HG02981 (cell line): ENCODE measurements around the gene SIGLEC6.

Experiments
- ATAC-seq: cut with Tn5 transposase; IDR thresholded peaks from one replicate; pipeline ENCODE4 v1.9.1; 2021; ENCODE audit warnings: mild to moderate bottlenecking, moderate library complexity; ENCODE audit not compliant: unreplicated experiment

The SIGLEC6 gene

DNA sequence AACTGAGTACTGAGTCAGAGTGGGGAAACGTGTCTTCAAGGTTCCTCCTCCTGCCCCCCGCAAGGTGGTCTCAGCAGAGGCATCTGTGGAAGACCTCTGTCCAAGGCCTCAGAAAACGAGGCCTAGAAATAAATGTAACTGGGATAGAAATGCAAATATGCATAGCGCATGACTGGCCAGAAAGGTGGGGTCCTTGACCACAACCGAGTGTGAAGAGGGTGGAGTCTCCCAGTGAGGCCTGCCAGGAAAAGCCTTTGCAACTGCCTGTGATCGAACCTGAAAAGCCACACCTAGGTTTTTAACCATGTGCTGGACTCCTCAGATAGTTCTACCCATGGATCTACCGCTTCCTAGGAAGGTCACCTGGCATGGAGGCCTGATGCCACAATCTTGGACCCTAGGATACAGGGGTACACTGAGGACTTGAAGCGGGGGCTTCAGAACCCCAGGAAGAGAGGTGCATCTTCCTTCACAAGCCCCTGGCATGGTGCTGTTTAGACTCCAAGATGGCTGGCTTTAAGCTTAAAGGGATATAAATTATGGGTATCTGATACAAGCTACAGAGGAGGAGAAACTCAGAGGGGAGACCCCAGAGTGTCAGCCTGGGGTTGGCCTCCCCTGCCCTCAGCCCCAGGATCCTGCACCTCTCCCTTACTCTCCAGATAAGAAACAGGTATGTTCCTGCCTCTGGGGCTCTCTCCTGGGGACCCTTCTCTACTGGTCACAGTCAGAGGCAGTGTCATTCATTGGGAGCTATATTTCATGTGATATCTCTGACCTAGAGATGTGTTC is 18.3 kb upstream of the SIGLEC6 start:
- no peak for ATAC-seq

DNA sequence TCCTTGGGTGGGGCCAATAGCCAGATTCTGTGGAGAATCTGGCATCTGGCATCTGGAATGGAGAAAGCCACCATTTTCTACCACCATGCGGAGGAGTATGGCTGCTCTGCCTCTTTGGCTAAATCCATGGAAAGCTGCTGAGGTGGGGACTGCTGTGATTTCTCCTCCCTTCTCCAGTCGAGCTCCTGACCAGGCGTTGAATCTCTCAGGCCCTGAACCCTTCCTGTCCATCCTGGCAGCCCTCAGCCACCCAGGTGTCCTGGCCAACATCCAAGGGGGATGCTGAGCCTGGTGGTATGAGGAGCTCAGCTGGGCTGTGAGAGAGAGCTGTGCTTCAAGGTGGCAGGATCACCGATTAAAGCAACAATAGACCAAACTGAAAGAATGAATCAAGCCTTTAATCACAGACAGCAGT is 17.4 kb upstream of the SIGLEC6 start:
- no peak for ATAC-seq

- ATAC-seq: no peak
Measured at GRCh38 chr19:51548213-51548651, 16.8 kb upstream of the SIGLEC6 start.

DNA sequence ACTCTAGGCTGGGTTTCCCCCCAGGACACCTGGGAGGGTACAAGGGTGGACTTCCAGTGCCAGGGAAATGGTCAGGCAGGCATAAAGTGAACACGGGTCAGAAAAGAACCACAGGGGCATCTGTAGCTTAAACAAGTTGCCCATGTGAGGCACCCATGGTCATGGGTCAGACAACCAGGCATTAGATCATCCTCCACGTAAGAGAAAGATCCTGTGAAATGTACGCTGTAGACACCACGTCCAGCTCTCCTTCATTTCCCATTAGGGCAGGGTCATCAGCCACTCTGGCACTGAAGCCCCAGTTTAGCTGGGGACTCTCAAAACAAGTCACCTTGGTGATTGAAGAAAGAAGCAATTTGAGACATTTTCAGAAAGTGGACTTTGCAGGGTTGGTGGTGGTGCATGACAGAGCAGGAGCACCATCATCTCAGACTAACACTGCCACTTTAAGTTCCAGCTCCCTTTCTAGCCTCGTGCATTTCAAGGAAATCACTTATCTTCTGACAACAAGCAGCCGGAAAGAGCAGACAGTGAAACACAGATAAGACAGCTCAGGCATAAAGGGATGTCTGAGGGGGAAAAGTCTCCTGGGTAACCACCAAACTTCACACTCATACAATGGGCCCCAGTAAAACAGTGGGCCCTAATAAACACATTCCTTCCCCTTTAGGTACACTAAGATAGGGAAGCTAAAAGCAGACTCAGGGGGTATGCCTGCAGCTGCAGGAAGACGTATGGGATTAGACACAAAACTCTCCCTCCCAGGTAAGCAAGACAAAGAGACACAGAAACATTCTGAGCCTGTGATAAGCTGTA is 16.1 kb upstream of the SIGLEC6 start:
- ATAC-seq: no peak

DNA sequence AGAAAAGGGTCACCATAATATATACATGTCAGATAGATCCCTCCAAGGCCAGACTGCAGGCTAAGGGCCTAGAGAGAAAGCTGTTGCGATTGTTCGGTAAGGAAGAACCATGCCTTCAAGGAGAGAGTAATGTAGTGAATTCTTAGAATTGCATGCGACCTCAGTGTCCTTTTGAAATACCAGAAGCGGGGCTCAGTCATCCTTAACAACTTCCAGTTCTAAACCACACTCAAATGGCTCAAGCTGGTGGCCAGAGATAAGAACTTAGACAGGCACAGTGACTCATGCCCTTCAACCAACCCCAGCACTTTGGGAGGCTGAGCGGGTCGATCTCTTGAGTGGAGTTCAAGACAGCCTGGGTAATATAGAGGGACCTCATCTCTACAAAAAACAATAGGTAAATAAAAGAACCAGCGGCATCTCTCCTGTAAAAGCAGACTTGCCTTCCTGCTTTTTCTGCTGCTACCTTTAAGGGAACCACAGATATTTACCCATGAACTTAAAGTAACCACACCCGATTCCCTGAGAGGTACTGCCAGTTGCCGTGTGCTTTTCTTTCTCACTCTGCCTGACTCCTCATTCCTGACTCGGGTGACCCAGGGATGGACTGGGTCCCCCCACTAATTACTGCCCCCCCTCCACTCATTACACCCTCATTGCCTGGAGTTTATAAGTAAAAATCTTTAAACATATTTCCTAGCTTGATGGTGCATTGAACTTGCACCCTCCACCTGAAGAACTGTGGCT is 15.4 kb upstream of the SIGLEC6 start:
- no peak for ATAC-seq

GRCh38 chr19:51546107-51546649 is 14.7 kb upstream of the SIGLEC6 start:
- ATAC-seq: no peak

DNA sequence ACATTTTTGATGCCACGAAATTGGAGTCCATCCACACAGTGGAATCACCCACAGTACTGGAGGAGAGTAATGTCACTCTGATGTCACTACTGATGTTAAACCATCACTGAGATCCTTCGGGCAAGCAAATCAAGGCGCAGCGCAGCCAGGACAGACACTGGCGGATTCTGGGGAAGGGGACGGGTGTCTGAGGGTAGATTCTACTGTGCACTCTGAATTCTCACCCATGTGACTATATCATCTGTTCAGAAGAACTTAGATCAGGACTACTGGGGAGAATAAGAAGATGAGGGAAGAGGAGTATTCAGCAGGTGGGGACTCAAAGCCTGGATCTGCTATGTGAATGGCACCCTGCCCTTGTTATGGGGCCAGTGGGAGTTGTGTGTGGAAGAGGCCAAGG is 12.6 kb upstream of the SIGLEC6 start:
- no peak for ATAC-seq

- ATAC-seq: no peak
Measured at GRCh38 chr19:51542699-51543098, 11.2 kb upstream of the SIGLEC6 start.

GRCh38 chr19:51541458-51542357 is 10.2 kb upstream of the SIGLEC6 start:
- no peak for ATAC-seq

- no peak for ATAC-seq
Measured at GRCh38 chr19:51539821-51540366, 8.4 kb upstream of the SIGLEC6 start.

GRCh38 chr19:51535535-51535934 is 4.1 kb upstream of the SIGLEC6 start:
- ATAC-seq: no peak

- no peak for ATAC-seq
Measured at GRCh38 chr19:51530616-51531015, 854 bp downstream of the SIGLEC6 start.

- no peak for ATAC-seq
Measured at GRCh38 chr19:51529301-51529700, 2.2 kb downstream of the SIGLEC6 start.

DNA sequence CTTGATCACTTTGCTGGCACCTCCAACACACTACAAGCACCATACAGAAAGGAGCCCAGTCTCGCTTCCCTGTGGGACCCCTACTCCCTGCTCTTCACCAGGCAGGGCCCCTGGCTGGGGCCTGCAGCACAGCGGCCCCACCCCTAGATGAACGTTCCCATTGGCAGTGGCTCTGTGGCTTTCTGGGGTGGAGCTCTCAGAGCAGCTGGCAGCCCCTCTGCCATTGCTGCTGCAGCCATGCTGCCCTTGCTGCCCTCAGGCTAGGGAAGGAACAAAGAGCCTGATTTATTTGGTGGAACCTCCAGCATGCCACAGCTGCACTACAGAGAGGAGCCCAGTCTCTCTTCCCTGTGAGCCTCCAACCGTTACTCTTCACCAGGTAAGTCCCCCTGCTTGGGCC is 5.8 kb downstream of the SIGLEC6 start:
- ATAC-seq: no peak

DNA sequence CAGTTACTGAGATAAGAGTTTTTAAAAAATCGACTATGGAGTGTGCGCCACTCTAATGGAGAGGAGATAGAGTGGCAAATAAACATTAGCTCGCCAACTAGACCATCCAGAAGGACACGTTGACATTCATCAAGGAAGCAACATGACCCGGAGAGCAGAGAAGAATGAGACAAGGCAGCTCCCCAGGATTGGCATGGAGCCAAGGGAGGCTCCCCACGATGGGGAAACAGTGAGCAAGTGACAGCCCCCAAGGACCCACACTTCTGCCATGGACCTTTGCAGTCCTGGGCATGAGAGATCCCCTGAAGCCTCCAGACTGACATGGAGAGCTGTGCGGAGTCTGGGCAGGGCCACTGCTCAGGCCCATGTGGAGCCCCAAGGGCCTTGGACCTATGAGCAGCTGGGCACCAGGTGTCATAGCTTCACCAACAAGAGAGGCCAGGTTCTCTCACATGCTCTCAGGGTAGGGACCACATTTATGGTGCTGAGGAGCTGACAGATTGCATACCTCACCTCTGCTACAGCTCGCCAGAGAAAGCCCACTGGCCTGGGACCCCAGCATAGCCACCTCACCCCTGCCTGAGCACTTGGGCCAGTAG is 6.7 kb downstream of the SIGLEC6 start:
- ATAC-seq: no peak

DNA sequence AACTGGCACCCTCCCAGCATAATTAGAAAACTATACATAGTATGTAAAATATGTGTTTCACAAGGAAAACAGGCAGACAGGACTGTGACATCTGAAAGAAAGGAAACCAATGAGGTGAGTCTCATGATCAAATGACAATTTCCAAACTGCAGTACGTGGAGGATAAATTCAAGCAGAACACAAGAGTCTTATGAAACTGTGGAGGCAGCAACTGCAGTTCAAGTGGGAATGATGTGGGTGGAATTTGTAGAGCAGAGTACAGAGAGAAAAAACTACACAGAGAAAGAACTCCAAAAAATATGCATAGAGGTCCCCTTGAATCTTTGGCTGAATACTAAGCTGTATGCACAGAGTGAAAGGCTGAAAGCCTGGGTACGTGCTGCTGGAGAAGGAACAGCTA is 9.7 kb downstream of the SIGLEC6 start:
- ATAC-seq: no peak

GRCh38 chr19:51521357-51521756 is 10.1 kb downstream of the SIGLEC6 start:
- no peak for ATAC-seq

GRCh38 chr19:51520728-51521127 is 10.7 kb downstream of the SIGLEC6 start:
- no peak for ATAC-seq

DNA sequence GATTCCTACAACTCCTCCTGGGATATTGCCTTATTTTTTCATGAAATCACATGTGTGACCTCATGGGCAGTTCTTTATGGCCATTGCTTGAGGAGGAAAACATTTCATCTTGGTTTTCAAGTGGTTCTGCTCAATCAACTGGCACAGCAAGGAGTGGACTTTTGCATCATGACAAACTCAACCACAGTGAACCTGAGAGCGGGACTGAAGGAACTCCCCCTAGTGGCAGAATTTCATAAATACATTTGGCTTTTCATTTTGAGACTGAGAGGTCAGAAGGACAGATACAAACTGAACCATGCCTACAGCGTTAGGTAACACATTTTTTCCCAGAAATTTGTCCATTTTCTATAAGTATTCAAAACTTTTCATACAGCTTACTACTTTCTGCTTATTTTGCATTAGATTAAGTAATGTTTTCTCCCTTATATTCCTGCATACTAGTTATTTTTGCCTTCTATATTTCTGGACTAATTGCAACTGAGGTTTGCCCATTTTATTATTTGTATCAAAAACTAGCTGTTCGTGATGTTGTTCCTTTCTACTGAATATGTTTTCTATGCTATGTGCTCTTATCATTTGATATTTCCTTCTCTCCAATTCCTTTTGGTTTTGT is 16.5 kb downstream of the SIGLEC6 start:
- no peak for ATAC-seq
